HG03025 (cell line): ENCODE measurements around the gene SLC25A20.
"Not testable (repeated sequence)": the region's sequence is repeated elsewhere in the genome, so short reads cannot be mapped to it uniquely, and the experiment has no call there.

Experiments
- ATAC-seq: cut with Tn5 transposase; IDR thresholded peaks from one replicate; pipeline ENCODE4 v1.9.1; 2021; ENCODE audit warnings: mild to moderate bottlenecking, moderate library complexity; ENCODE audit not compliant: unreplicated experiment, low FRiP score

Gene SLC25A20

GRCh38 chr3:48898383-48899234 lies at the start of gene SLC25A20:
Gene SLC25A20 (minus strand): TSS chr3:48898882. CDS start chr3:48898794, 88 bp downstream.
- peak; percentile 49 for ATAC-seq

GRCh38 chr3:48945891-48946549 lies 47.3 kb upstream of the SLC25A20 start:
- ATAC-seq: no peak

GRCh38 chr3:48945432-48945831 lies 46.8 kb upstream of the SLC25A20 start:
- no peak for ATAC-seq

- ATAC-seq: no peak
Observed at GRCh38 chr3:48938689-48939088, 40.0 kb upstream of the SLC25A20 start.

- ATAC-seq: no peak
Observed at GRCh38 chr3:48938156-48938555, 39.5 kb upstream of the SLC25A20 start.

- no peak for ATAC-seq
Observed at GRCh38 chr3:48935530-48935929, 36.8 kb upstream of the SLC25A20 start.

- no peak for ATAC-seq
Observed at GRCh38 chr3:48934333-48934991, 35.8 kb upstream of the SLC25A20 start.

GRCh38 chr3:48931944-48932580 lies 33.4 kb upstream of the SLC25A20 start:
- no peak for ATAC-seq

- no peak for ATAC-seq
Observed at GRCh38 chr3:48930590-48930989, 31.9 kb upstream of the SLC25A20 start.

GRCh38 chr3:48929358-48930035 lies 30.8 kb upstream of the SLC25A20 start:
- ATAC-seq: no peak

GRCh38 chr3:48928679-48929078 lies 30.0 kb upstream of the SLC25A20 start:
- ATAC-seq: no peak

GRCh38 chr3:48927928-48928327 lies 29.2 kb upstream of the SLC25A20 start:
- no peak for ATAC-seq

- no peak for ATAC-seq
Observed at GRCh38 chr3:48926425-48927392, 28.0 kb upstream of the SLC25A20 start.

- ATAC-seq: peak; percentile 26
Observed at GRCh38 chr3:48919215-48920138, 20.8 kb upstream of the SLC25A20 start.

GRCh38 chr3:48918388-48919214 lies 19.9 kb upstream of the SLC25A20 start, which contains the start of gene ARIH2:
Gene ARIH2 (plus strand): TSS chr3:48918842. CDS start chr3:48927559, 8,717 bp downstream.
- ATAC-seq: peak; percentile 70

- ATAC-seq: no peak
Observed at GRCh38 chr3:48915296-48915695, 16.6 kb upstream of the SLC25A20 start.

GRCh38 chr3:48907026-48907425 lies 8.3 kb upstream of the SLC25A20 start:
- ATAC-seq: not testable (repeated sequence)
